Endothelial cell of umbilical vein (primary cell): ENCODE measurements around the gene CPEB1. TPM values are rescaled to one million over a fixed set of nuclear protein-coding genes. Genes with fewer than 3 reads are reported as not detected.

ENCODE experiments used
- BruUV-seq: library from RNA; stranded (reverse); fragments of 400-500 nt; replicated peaks from 2 replicates; lab custom pipeline; 2021; lab: Mats Ljungman, UMichigan
- CTCF ChIA-PET: fragments of 300-600, 350-600 bp; sonication (Branson Sonifier 250); formaldehyde crosslinking; loops from one replicate; lab custom pipeline; 2021; ENCODE audit warnings: antibody characterized with exemption, inconsistent platforms; lab: Charles Lee
- POLR2A ChIA-PET: fragments of 300-600, 350-600 bp; sonication (Branson Sonifier 250); formaldehyde crosslinking; loops from one replicate; lab custom pipeline; 2021; ENCODE audit warnings: antibody characterized with exemption, inconsistent platforms; lab: Charles Lee
- DNase-seq: peaks from one replicate; pipeline ENCODE4 v3.0.0-alpha.2; 2011; ENCODE audit warnings: low read depth, low spot score
- FAIRE-seq: peaks from 2 replicates; lab custom pipeline; 2011; peaks lifted over from hg19 to GRCh38; lab: Jason Lieb, UNC
- H2AFZ ChIP-seq: 2 replicates; pipeline ENCODE4 v1.6.0; 2012; ENCODE audit warnings: low read depth, low read length, control low read depth, inconsistent platforms
- H3K27ac ChIP-seq: 2 replicates; pipeline ENCODE4 v1.5.1; 2011; ENCODE audit warnings: low read depth, mild to moderate bottlenecking, control low read depth, low read length, moderate library complexity; ENCODE audit not compliant: insufficient read depth
- H3K27me3 ChIP-seq, 2 experiments: 2 replicates each; pipeline versions ENCODE4 v1.6.0 to v1.6.1; 2011; ENCODE audit warnings: low read length in 2 of 2, mixed read lengths in 1 of 2; ENCODE audit not compliant: control insufficient read depth in 2 of 2, insufficient read depth in 2 of 2
- H3K36me3 ChIP-seq, 2 experiments: 2 replicates in 1 of 2; 3 replicates in 1 of 2; pipeline ENCODE4 v1.5.1; 2011; ENCODE audit warnings: low read length in 2 of 2, mild to moderate bottlenecking in 1 of 2, moderate library complexity in 1 of 2; ENCODE audit not compliant: control insufficient read depth in 2 of 2, insufficient read depth in 2 of 2; ENCODE audit errors: extremely low read depth in 1 of 2
- H3K4me1 ChIP-seq: 3 replicates; pipeline ENCODE4 v1.5.1; 2011; ENCODE audit warnings: mild to moderate bottlenecking, low read length; ENCODE audit not compliant: control insufficient read depth, insufficient read depth; ENCODE audit errors: extremely low read depth
- H3K4me2 ChIP-seq: 2 replicates; pipeline ENCODE4 v1.6.1; 2011; ENCODE audit warnings: low read length, control low read depth, mixed read lengths; ENCODE audit not compliant: insufficient read depth
- H3K4me3 ChIP-seq, 3 experiments: fragments of 200-600 bp in 1 of 3; sonication (generic), shearing (Covaris generic) in 1 of 3; replicated peaks in 1 of 3; 2 replicates each; pipeline ENCODE4 v1.5.1; 2011 to 2016; ENCODE audit warnings: control low read depth in 3 of 3, low read length in 3 of 3, mild to moderate bottlenecking in 2 of 3, inconsistent platforms in 1 of 3, low read depth in 1 of 3, moderate library complexity in 1 of 3; ENCODE audit not compliant: insufficient read depth in 1 of 3
- H3K79me2 ChIP-seq: 2 replicates; pipeline ENCODE4 v1.6.0; 2012; ENCODE audit warnings: low read length, inconsistent platforms; ENCODE audit not compliant: control insufficient read depth, insufficient read depth
- H3K9ac ChIP-seq: replicated peaks from 2 replicates; pipeline ENCODE3; 2011; ENCODE audit warnings: low read length, control low read depth; ENCODE audit not compliant: insufficient read depth; ENCODE audit errors: extremely low read depth
- H3K9me1 ChIP-seq: replicated peaks from 3 replicates; pipeline ENCODE4 v1.6.0; 2011; ENCODE audit warnings: mild to moderate bottlenecking, low read length; ENCODE audit not compliant: control insufficient read depth, insufficient read depth; ENCODE audit errors: extremely low read depth
- H3K9me3 ChIP-seq: replicated peaks from 2 replicates; pipeline ENCODE4 v1.5.1; 2012; ENCODE audit warnings: low read length, inconsistent platforms; ENCODE audit not compliant: control insufficient read depth, insufficient read depth
- H4K20me1 ChIP-seq: replicated peaks from 2 replicates; pipeline ENCODE3; 2011; ENCODE audit warnings: mild to moderate bottlenecking, low read length; ENCODE audit not compliant: control insufficient read depth, insufficient read depth; ENCODE audit errors: extremely low read depth
- EZH2 ChIP-seq: IDR thresholded peaks from 2 replicates; pipeline ENCODE4 v1.6.1; 2012; ENCODE audit warnings: borderline replicate concordance, low read depth, mild to moderate bottlenecking, moderate library complexity, low read length, inconsistent platforms; ENCODE audit not compliant: severe bottlenecking
- FOS ChIP-seq: IDR thresholded peaks from 2 replicates; pipeline ENCODE4 v1.6.1; 2011; ENCODE audit warnings: mild to moderate bottlenecking, low read length, moderate library complexity, borderline replicate concordance; ENCODE audit not compliant: insufficient read depth
- GATA2 ChIP-seq: IDR thresholded peaks from 2 replicates; pipeline ENCODE4 v1.7.0; 2011; ENCODE audit warnings: low read depth, mild to moderate bottlenecking, moderate library complexity, mixed read lengths, low read length; ENCODE audit not compliant: insufficient read length, insufficient read depth
- JUN ChIP-seq: IDR thresholded peaks from 2 replicates; pipeline ENCODE4 v1.6.1; 2011; ENCODE audit warnings: borderline replicate concordance, low read depth; ENCODE audit not compliant: insufficient read length, insufficient read depth
- MYC ChIP-seq: IDR thresholded peaks from one replicate; pipeline ENCODE4 v1.6.1; 2011; ENCODE audit warnings: mild to moderate bottlenecking, low read depth, low read length
- POLR2A ChIP-seq: IDR thresholded peaks from 2 replicates; pipeline ENCODE4 v1.6.1; 2012; ENCODE audit warnings: low read depth, mild to moderate bottlenecking, control low read depth, low read length
- POLR2AphosphoS5 ChIP-seq: IDR thresholded peaks from 2 replicates; pipeline ENCODE4 v1.6.1; 2012; ENCODE audit warnings: low read depth, mild to moderate bottlenecking, control low read depth, low read length, moderate library complexity; ENCODE audit not compliant: insufficient read depth
- dilution Hi-C: fragments of 300-500 bp; cut with MboI; formaldehyde crosslinking; loops from one replicate; pipeline ENCODE4 v1.15.0; 2019; ENCODE audit warnings: low sequenced_read_pairs; ENCODE audit not compliant: extremely low pct_ligation_motif_present
- intact Hi-C: fragments of 100-400 bp; cut with micrococcal nuclease; formaldehyde crosslinking; loops from one replicate; pipeline ENCODE4 v1.10.0; 2022
- polyA plus RNA-seq, 4 experiments: library from polyadenylated mRNA; depleted of rRNA in 3 of 4; stranded (reverse) in 3 of 4; unstranded in 1 of 4; fragments of >200 nt; gene quantifications; 2 replicates each; pipeline versions ENCODE4 v1.2.1 to v1.2.3, GENCODE V29; 2011 to 2012; ENCODE audit warnings: missing spikeins in 1 of 4
- total RNA-seq: library from RNA; stranded (reverse); gene quantifications from 2 replicates; pipeline ENCODE4 v1.2.3, GENCODE V29; 2021
- TF ChIP-seq, protein P1 (sequence below), 2 donors: IDR thresholded peaks; 1 replicate in 1 of 2; 2 replicates in 1 of 2; pipeline ENCODE4 v1.5.1; 2011; ENCODE audit warnings: low read length in 2 of 2, mild to moderate bottlenecking in 2 of 2, moderate library complexity in 2 of 2, control low read depth in 1 of 2, inconsistent platforms in 1 of 2, low read depth in 1 of 2; ENCODE audit not compliant: insufficient read depth in 1 of 2; ENCODE audit errors: extremely low read depth in 1 of 2
- TF ChIP-seq, protein P2 (sequence below): IDR thresholded peaks from 2 replicates; pipeline ENCODE4 v1.6.1; 2011; ENCODE audit not compliant: insufficient read depth, insufficient read length

Gene CPEB1
- total and polyA plus RNA-seq, 2 donors (not counting 3 experiments of a cell fraction or from before 2014, with no cell fraction given): not detected

DNA sequence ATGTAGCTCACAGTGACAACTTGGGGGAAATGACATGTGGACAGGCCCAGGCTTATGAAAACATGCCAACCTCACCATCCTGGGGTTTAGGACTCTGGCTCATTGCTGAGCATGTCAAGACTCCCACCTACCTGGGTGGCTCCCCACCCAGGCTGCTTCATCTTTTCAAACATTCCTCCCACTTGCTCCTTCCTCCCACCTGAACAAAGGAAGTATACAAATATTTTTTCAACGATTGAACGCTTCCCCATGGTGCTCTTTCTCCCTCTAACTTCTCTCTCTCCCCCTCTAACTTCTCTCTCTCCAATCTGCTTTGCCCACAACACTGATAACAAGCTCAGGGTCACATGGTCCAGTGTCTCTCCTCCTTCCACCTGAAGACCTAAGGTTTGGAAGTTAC lies 27.7 kb upstream of the CPEB1 start:
- Histone ChIP-seq H3K36me3 (no peaks in the 10 kb centered on the region), H3K27ac (no peak overlapping the region), H3K9me3 (no peaks in the 10 kb centered on the region), H3K9ac (no peak overlapping the region), H2AFZ (no peak overlapping the region), H3K4me3 (no peak overlapping the region), H3K4me2 (no peak overlapping the region), H3K79me2 (no peaks in the 10 kb centered on the region), H4K20me1 (no peaks in the 10 kb centered on the region), H3K4me1 (no peaks in the 10 kb centered on the region), H3K9me1 (no peaks in the 10 kb centered on the region), H3K27me3 (no peaks in the 10 kb centered on the region)
- ChIA-PET CTCF (no interaction called here), POLR2A (no interaction called here)
- dilution Hi-C loops: no loop called here
- no peak for FAIRE-seq
- intact Hi-C loops: no loop called here
- TF ChIP-seq JUN: no peak
- no peak for TF ChIP-seq MYC
- TF ChIP-seq POLR2A: no peak
- TF ChIP-seq EZH2: no peak
- no peak for TF ChIP-seq POLR2AphosphoS5
- no peak for TF ChIP-seq FOS
- TF ChIP-seq, protein P1, sequence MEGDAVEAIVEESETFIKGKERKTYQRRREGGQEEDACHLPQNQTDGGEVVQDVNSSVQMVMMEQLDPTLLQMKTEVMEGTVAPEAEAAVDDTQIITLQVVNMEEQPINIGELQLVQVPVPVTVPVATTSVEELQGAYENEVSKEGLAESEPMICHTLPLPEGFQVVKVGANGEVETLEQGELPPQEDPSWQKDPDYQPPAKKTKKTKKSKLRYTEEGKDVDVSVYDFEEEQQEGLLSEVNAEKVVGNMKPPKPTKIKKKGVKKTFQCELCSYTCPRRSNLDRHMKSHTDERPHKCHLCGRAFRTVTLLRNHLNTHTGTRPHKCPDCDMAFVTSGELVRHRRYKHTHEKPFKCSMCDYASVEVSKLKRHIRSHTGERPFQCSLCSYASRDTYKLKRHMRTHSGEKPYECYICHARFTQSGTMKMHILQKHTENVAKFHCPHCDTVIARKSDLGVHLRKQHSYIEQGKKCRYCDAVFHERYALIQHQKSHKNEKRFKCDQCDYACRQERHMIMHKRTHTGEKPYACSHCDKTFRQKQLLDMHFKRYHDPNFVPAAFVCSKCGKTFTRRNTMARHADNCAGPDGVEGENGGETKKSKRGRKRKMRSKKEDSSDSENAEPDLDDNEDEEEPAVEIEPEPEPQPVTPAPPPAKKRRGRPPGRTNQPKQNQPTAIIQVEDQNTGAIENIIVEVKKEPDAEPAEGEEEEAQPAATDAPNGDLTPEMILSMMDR (IDR thresholded peaks at IDR 0.05; ENCODE audit: extremely low read depth in 1 of 2, insufficient read depth in 1 of 2, low read depth in 1 of 2, low read length in 2 of 2): no peak
- TF ChIP-seq, protein P2, sequence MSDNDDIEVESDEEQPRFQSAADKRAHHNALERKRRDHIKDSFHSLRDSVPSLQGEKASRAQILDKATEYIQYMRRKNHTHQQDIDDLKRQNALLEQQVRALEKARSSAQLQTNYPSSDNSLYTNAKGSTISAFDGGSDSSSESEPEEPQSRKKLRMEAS: no peak
- no peak for TF ChIP-seq GATA2
- no peak for DNase-seq
- no TSS peak for BruUV-seq
